Endothelial cell of umbilical vein (primary cell): ENCODE measurements around the gene FOXL1.

Experiments
- EZH2 ChIP-seq: IDR thresholded peaks from 2 replicates; pipeline ENCODE4 v1.6.1; 2012; ENCODE audit warnings: borderline replicate concordance, low read depth, mild to moderate bottlenecking, moderate library complexity, low read length, inconsistent platforms; ENCODE audit not compliant: severe bottlenecking
- JUN ChIP-seq: IDR thresholded peaks from 2 replicates; pipeline ENCODE4 v1.6.1; 2011; ENCODE audit warnings: borderline replicate concordance, low read depth; ENCODE audit not compliant: insufficient read length, insufficient read depth
- POLR2A ChIP-seq: IDR thresholded peaks from 2 replicates; pipeline ENCODE4 v1.6.1; 2012; ENCODE audit warnings: low read depth, mild to moderate bottlenecking, control low read depth, low read length
- TF ChIP-seq, protein P1 (sequence below), 2 donors: IDR thresholded peaks; 1 replicate in 1 of 2; 2 replicates in 1 of 2; pipeline ENCODE4 v1.5.1; 2011; ENCODE audit warnings: low read length in 2 of 2, mild to moderate bottlenecking in 2 of 2, moderate library complexity in 2 of 2, control low read depth in 1 of 2, inconsistent platforms in 1 of 2, low read depth in 1 of 2; ENCODE audit not compliant: insufficient read depth in 1 of 2; ENCODE audit errors: extremely low read depth in 1 of 2
- TF ChIP-seq, protein P2 (sequence below): IDR thresholded peaks from 2 replicates; pipeline ENCODE4 v1.6.1; 2011; ENCODE audit not compliant: insufficient read depth, insufficient read length

DNA sequence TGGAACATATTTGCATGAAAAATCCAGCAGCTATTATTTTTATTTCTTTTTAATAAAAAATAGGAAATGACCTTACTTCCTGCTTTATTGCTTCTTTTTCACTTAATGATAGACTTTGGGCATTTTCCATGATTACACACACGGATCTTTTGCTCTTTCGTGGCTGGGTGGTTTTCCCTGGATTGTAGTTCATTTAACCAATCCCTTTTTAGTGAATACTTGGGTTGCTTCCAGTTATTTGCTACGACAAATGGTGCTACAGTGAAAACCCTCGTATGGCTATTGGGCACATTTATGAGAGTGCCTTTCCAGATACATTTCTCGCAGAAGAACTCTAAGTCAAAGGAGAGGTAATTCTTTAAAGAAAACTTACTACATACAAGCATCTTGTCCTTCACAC lies 38.6 kb downstream of the FOXL1 start:
- TF ChIP-seq, protein P1, sequence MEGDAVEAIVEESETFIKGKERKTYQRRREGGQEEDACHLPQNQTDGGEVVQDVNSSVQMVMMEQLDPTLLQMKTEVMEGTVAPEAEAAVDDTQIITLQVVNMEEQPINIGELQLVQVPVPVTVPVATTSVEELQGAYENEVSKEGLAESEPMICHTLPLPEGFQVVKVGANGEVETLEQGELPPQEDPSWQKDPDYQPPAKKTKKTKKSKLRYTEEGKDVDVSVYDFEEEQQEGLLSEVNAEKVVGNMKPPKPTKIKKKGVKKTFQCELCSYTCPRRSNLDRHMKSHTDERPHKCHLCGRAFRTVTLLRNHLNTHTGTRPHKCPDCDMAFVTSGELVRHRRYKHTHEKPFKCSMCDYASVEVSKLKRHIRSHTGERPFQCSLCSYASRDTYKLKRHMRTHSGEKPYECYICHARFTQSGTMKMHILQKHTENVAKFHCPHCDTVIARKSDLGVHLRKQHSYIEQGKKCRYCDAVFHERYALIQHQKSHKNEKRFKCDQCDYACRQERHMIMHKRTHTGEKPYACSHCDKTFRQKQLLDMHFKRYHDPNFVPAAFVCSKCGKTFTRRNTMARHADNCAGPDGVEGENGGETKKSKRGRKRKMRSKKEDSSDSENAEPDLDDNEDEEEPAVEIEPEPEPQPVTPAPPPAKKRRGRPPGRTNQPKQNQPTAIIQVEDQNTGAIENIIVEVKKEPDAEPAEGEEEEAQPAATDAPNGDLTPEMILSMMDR (IDR thresholded peaks at IDR 0.05; ENCODE audit: extremely low read depth in 1 of 2, insufficient read depth in 1 of 2, low read depth in 1 of 2, low read length in 2 of 2), result no peak
- TF ChIP-seq EZH2 (no peak), POLR2A (no peak), JUN (no peak)
- TF ChIP-seq, protein P2, sequence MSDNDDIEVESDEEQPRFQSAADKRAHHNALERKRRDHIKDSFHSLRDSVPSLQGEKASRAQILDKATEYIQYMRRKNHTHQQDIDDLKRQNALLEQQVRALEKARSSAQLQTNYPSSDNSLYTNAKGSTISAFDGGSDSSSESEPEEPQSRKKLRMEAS, result no peak
